Stimulated activated CD4-positive, alpha-beta T cell treated with anti-CD3 and anti-CD28 coated beads, TNF-alpha, amount 100 ng/mL, for 1 hour (primary cell): ENCODE results near the gene PIK3CD.
A peak's percentile ranks its signal among the peaks of the same experiment; 100 is the strongest.
"Not testable (repeated sequence)": the region's sequence is repeated elsewhere in the genome, so short reads cannot be mapped to it uniquely, and the experiment has no call there.

ENCODE experiments used
- DNase-seq, 3 donors: peaks; one replicate each; pipeline ENCODE4 v3.0.0-alpha.2; 2020; ENCODE audit warnings: low read depth in 3 of 3, low spot score in 1 of 3

Gene PIK3CD

DNA sequence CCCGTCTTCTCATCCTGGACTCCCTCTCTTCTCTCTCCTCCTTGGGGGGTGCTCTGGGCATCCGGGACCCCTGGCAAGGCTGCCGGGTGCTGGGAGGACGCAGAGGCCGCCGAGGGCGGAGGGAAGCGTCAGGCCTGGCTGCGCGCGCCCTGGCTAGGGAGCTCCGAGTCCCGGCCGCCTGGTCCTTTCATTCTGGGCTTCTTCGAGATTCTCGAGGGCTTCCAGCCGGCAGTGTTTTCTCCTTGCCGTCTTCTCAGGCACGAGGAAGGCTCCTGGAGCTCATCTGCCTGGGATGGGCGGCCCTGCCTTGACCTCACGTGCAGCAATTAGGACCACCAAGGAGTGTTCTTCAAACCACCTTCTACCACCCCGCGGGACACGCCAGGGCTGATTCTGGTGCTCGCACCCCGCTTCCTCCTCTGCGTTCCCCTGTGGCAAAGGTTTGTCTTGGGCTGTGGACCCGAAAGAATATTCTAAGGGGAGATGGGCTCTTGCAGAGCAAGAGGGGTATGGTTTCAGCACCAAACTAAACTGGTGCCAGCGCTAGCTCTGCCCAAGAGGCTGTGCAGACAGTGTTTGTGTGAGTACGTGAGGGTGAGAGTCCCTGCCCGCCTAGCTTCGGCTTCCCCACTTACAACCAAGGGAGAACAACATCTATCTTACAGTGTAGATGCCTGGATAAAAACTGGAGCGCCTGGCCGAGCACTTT is 36.5 kb downstream of the PIK3CD start:
- DNase-seq = no peak

DNA sequence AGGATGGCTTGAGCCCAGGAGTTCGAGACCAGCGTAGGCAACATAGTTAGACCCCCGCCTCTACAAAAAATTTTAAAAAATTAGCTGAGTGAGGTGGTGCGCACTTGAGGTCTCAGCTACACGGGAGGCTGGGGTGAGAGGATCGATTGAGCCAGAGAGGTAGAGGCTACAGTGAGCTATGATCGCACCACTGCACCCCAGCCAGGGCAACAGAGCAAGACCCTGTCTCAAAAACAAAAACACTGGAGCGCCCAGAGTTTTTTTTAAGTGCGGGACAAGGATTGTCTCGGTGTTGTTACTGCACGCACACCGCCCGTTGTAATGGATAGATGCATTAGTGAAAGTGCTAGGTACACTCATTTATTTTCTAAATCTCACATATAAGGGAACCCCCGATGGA is 37.1 kb downstream of the PIK3CD start:
- DNase-seq = no peak

GRCh38 chr1:9689011-9689706 is 37.6 kb downstream of the PIK3CD start:
- peak; percentile 63 to 81 (median 67) for DNase-seq

DNA sequence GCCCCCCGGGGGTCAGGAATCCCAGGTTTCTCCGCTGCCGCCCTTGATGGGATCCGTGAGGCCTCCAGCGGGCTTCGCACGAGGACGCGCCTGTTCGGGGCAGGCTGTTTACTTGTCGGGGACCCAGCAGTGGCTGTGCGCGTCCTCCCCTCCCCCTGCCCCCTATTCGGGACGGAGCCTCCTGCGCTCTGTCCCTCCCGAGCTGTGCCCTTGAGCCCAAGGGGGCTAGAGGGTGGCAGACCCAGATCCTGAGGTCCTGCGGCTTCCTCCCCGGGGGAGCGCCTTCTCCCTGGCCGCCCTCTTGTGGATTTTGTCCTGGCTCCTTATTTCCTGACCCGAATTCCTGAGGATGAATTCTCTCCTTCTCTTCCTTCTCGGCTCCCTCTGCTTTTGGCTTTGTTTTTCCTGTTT is 38.4 kb downstream of the PIK3CD start:
- no peak for DNase-seq

GRCh38 chr1:9690440-9691107 is 39.0 kb downstream of the PIK3CD start:
- no peak for DNase-seq

DNA sequence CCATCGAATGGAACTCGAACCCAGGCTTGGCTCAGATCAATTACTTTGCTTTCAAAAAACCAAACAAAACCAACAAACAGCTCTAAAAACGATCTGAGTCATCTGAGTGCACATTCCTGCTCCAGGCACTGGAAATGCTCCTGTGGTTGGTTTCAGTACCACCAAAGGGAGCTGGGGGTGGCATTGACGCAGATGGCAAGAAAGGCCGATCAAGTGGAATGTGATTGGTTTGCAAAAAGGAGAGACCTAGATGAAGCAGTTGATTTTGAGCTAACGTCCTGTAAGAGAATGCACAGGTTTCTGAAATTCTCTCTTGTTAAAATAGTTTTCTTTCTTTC is 39.5 kb downstream of the PIK3CD start:
- DNase-seq = no peak

- DNase-seq = no peak
These were observed 40.2 kb downstream of the PIK3CD start for GRCh38 chr1:9691691-9692090.

- DNase-seq = no peak
These were observed 45.3 kb downstream of the PIK3CD start for GRCh38 chr1:9696793-9697192.

- no peak for DNase-seq
These were observed 47.8 kb downstream of the PIK3CD start for GRCh38 chr1:9699361-9699760.

DNA sequence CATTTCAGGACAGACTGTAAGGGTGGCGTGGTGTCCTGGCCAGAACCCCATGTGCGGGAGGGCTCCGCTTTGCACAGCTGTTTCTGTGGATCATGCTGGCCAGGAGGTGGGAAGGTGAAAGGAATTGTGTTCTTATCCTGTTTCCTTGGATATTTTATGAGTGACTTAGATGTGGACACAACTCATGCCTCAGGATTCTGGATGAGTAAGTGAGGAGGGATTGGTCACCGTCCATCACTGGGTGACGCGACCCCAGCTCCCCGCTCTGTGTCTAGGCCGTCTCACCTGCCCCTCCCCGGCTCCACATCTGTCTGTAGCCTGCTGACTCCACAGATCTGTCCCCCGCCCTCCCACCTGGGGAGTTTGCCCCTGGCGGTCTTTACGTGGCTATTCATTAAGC is 48.8 kb downstream of the PIK3CD start:
- DNase-seq = no peak

GRCh38 chr1:9701665-9702064 is 50.1 kb downstream of the PIK3CD start:
- no peak for DNase-seq

DNA sequence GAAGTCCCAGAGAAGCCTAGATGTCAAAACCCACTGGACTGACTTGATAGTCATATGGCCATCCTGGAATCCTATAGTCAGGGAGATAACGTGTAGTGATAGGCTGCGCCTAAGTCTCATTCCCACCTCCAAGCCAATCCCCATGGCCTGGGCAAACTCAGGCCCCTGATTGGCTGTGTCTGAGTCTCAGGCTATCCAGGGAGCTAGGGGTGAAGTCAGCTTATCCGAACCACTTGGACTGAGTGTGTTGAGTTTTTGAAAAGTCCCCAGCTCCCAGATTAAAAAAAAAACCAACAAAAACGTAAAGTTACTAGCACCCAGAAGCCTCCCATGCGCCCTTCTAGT is 51.6 kb downstream of the PIK3CD start:
- no peak for DNase-seq

- DNase-seq = no peak
These were observed 52.1 kb downstream of the PIK3CD start for GRCh38 chr1:9703681-9704080.

- no peak for DNase-seq
These were observed 54.0 kb downstream of the PIK3CD start for GRCh38 chr1:9705337-9706093.

DNA sequence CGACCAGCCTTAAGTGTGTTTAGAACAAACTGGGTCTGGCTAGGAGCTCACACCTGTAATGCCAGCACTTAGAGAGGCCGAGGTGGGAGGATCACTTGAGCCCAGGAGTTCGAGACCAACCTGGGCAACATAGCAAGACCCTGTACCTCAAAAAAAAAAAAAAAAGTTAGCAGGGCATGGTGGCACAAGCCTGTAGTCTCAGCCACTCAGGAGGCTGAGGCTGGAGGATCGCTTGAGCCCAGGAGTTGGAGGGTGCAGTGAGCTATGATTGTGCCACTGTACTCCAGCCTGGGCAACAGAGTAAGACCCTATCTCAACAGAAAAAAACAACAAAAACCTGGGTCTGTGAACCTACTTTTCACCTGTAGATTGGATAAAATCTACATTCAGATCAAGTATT is 54.6 kb downstream of the PIK3CD start:
- no peak for DNase-seq

DNA sequence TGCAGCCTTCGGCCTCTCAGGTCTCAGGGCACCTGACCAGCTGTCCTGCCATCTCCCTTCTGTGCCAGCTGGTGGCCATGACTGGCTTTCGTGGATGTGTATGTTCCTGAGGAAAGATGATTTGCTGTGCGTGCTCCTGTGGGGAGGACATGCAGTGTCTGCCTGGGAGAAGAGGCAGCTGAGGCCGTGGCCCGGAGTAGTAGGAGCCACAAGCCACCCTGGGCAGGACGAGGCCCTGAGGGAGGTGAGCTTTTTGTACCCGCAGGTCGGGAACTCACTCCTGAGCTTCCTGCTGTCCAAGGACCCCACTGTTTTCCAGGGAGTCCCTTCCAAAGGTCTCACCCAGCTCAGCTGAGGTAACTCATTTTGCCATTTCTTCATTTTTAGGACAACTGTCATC is 58.5 kb downstream of the PIK3CD start:
- DNase-seq = no peak

- DNase-seq = no peak
These were observed 60.0 kb downstream of the PIK3CD start for GRCh38 chr1:9711466-9712020.

- DNase-seq = not testable (repeated sequence)
These were observed 61.2 kb downstream of the PIK3CD start for GRCh38 chr1:9712767-9713166.

DNA sequence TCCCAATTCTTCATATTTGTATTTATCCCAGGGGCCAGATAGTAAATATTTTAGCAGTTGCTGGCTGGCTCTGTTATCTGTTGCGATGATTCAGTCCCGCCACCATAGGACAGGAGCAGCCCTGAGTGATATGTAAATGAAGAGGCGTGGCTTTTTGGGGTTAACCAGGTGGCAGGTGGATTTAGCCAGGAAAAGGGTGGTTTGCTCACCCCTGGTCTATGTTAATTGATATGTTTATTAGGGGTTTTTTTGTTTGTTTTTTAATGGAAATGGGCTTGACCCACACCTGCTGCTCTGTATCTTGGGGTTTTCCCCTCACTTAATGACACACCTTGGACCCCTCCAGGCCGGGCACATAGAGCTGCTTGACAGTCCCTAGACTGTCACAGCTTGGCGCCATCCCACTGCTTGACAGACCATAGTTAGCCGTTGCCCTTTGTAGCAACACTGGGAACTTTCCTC is 62.8 kb downstream of the PIK3CD start:
- DNase-seq = no peak

DNA sequence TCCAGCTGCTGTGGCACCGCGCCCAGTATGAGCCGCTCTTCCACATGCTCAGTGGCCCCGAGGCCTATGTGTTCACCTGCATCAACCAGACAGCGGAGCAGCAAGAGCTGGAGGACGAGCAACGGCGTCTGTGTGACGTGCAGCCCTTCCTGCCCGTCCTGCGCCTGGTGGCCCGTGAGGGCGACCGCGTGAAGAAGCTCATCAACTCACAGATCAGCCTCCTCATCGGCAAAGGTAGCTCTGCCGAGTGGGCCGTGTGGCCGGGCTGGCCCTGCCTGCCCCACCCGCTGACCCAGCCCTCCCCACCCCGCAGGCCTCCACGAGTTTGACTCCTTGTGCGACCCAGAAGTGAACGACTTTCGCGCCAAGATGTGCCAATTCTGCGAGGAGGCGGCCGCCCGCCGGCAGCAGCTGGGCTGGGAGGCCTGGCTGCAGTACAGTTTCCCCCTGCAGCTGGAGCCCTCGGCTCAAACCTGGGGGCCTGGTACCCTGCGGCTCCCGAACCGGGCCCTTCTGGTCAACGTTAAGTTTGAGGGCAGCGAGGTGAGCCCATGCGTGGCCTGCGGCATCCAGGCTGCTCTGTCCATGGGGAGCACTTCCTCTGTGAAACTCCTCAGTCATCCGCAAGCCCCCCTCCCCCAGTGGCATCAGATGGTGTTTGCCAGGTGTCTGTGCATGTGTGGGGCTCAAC is 64.2 kb downstream of the PIK3CD start:
- DNase-seq = peak in 1 of 3 donors; percentile 21
